ENCODE data around the gene RIMBP2.

RIMBP2 gene

DNA sequence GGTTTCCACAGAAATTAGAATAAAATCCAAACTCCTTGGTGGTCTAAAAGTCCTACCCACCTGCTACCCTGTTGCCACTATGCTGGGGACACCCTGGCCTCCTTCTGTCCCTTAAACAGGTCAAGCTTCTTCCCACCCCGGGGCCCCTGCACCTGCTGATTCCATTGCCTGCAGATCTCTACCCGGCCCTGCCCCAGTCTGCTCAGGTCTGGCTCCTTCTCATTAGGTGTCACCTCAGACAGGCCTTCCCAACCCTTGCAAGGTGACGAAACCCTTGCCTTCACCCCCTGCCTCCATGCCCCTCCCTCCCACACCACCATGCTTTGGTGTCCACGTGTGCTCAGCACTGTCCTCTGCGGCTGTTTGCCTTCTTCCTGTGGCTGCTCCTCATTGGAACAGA lies 207.8 kb downstream of the RIMBP2 start:
- H3K4me3 ChIP-seq (ENCODE audit: control insufficient read depth, low read depth, low read length) = no peak overlapping the region
- DNase-seq (ENCODE audit: low read depth) = no peak
- TF ChIP-seq, protein P1, sequence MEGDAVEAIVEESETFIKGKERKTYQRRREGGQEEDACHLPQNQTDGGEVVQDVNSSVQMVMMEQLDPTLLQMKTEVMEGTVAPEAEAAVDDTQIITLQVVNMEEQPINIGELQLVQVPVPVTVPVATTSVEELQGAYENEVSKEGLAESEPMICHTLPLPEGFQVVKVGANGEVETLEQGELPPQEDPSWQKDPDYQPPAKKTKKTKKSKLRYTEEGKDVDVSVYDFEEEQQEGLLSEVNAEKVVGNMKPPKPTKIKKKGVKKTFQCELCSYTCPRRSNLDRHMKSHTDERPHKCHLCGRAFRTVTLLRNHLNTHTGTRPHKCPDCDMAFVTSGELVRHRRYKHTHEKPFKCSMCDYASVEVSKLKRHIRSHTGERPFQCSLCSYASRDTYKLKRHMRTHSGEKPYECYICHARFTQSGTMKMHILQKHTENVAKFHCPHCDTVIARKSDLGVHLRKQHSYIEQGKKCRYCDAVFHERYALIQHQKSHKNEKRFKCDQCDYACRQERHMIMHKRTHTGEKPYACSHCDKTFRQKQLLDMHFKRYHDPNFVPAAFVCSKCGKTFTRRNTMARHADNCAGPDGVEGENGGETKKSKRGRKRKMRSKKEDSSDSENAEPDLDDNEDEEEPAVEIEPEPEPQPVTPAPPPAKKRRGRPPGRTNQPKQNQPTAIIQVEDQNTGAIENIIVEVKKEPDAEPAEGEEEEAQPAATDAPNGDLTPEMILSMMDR (conservative IDR thresholded peaks at IDR 0.05; ENCODE audit: control insufficient read depth, insufficient read depth, low read depth, low read length) = no peak

DNA sequence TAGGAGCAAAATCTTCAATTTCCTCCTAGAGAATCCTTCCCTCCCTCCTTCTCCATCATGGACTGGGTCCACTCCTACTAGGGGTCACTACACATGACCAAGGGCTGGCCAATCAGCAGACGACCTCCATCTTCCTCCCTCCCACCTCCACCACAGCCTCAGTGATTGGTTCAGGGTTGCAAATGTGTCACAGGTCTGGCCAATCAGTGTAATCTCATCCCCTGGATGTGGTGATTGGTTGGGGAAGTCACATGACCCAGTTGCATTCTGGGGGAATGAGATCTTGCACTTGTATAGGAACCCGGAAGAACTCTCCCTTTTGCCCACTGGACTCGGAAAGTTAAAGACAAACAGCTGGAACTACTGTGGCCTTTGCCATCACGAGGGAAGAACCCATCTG lies 209.3 kb downstream of the RIMBP2 start:
- TF ChIP-seq, protein P1 (conservative IDR thresholded peaks at IDR 0.05; ENCODE audit: control insufficient read depth, insufficient read depth, low read depth, low read length) = no peak
- DNase-seq (ENCODE audit: low read depth) = no peak
- H3K4me3 ChIP-seq (ENCODE audit: control insufficient read depth, low read depth, low read length) = no peak overlapping the region

DNA sequence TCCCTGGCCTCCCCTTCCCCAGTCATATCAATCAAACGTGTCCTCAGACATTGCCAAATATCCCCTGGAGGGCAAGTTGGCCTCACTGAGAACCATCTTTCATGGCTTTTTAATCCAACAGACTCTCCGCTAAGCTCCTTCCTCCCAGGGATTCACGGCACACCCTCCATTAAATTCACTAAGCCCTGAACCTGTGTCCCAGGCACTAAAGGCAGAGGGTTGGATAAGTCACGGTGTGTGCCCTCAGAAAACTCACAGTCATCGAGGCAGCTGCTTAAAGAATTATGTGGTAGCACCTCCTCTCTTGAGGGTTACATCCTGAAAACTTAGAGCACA lies 211.3 kb downstream of the RIMBP2 start:
- TF ChIP-seq, protein P1 (conservative IDR thresholded peaks at IDR 0.05; ENCODE audit: control insufficient read depth, insufficient read depth, low read depth, low read length) = no peak
- no peak overlapping the region for H3K4me3 ChIP-seq (ENCODE audit: control insufficient read depth, low read depth, low read length)
- no peak for DNase-seq (ENCODE audit: low read depth)

DNA sequence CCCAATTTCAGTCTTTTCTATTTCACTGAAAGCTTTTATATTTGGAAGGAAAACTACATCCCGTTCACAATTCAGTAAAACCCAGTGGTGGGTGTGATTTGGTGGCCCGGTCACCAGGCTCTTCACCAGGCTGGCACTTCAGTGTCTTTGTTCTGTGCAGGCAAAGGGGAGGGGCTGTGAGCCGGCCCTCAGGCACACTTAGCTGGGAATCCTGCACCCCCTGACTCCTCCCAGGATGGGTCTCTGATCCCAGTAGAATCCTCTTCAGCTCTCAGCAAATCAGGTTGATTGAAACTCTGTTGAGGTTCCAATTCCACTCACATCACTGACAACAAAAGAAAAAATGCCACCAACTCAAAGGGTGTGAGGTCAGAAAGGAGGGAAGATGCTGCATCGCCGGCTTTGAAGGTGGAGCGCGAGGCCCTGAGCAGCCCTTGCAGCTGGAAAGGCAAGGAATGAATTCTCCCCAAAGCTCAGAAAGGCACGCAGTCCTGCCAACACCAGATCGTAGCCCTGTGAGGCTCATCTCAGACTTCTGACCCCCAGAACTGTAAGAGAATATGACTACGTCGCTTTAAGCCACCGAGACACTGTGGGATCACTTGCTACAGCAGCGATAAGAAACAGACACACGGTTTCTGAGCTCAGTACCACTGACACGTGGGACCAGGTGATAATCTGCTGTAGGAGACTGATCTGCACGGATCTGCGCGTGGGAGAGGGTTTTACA lies 211.8 kb downstream of the RIMBP2 start:
- no peak for DNase-seq (ENCODE audit: low read depth)
- TF ChIP-seq, protein P1 (conservative IDR thresholded peaks at IDR 0.05; ENCODE audit: control insufficient read depth, insufficient read depth, low read depth, low read length) = no peak
- H3K4me3 ChIP-seq (ENCODE audit: control insufficient read depth, low read depth, low read length) = no peak overlapping the region

DNA sequence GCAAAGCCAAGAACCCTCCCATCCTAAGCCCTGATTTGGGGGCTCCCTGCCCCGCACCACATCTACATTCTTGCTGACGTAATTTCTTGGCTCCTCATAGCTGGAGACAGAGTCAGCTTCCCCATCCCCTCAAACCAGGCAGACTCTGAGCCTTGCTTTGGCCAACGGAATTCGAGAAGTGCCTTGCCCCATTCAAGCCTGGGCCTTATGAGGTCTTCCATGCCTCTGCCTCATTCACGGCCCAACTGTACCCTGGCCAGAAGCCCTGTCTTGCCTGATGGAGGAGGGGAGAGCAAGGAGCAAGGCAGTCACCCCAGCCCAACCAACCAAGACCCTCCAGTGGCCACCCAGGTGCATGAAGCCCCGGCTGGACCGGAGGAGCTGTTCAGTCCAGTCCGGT lies 214.3 kb downstream of the RIMBP2 start:
- no peak overlapping the region for H3K4me3 ChIP-seq (ENCODE audit: control insufficient read depth, low read depth, low read length)
- TF ChIP-seq, protein P1 (conservative IDR thresholded peaks at IDR 0.05; ENCODE audit: control insufficient read depth, insufficient read depth, low read depth, low read length) = no peak
- DNase-seq (ENCODE audit: low read depth) = no peak

DNA sequence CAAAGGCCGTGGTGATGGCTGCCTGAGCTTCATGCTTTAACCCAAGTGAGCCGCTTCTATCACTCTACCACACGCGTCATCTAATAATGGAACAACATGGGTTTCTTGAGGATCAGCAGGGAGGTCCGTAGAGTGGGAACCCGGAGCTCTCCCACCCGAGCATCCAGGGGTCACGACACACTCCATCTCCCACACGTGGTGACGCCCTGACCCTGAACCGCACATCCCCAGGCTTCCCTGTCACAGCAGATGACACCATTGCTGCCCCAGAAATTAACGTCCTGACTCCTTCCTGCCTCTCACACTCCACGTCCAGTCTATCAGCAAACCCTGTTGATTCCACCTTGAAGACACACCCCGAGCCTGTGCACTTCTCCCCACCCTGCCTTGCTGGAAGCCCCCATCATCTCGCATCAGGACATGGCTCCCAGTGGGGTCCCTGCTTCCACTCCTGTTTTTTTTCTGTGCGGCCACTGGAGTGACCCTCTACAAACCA lies 215.2 kb downstream of the RIMBP2 start:
- H3K4me3 ChIP-seq (ENCODE audit: control insufficient read depth, low read depth, low read length) = no peak overlapping the region
- TF ChIP-seq, protein P1 (conservative IDR thresholded peaks at IDR 0.05; ENCODE audit: control insufficient read depth, insufficient read depth, low read depth, low read length) = no peak
- no peak for DNase-seq (ENCODE audit: low read depth)

Data from fibroblast of mammary gland (primary cell).